ENCODE measurements around the gene KRTAP10-6. TPM values are rescaled to one million over a fixed set of nuclear protein-coding genes. Genes with fewer than 3 reads are reported as not detected.

Gene KRTAP10-6
- total RNA-seq, 5 donors from 2014 or later (not counting 1 experiment from before 2014, with no cell fraction given) = not detected

DNA sequence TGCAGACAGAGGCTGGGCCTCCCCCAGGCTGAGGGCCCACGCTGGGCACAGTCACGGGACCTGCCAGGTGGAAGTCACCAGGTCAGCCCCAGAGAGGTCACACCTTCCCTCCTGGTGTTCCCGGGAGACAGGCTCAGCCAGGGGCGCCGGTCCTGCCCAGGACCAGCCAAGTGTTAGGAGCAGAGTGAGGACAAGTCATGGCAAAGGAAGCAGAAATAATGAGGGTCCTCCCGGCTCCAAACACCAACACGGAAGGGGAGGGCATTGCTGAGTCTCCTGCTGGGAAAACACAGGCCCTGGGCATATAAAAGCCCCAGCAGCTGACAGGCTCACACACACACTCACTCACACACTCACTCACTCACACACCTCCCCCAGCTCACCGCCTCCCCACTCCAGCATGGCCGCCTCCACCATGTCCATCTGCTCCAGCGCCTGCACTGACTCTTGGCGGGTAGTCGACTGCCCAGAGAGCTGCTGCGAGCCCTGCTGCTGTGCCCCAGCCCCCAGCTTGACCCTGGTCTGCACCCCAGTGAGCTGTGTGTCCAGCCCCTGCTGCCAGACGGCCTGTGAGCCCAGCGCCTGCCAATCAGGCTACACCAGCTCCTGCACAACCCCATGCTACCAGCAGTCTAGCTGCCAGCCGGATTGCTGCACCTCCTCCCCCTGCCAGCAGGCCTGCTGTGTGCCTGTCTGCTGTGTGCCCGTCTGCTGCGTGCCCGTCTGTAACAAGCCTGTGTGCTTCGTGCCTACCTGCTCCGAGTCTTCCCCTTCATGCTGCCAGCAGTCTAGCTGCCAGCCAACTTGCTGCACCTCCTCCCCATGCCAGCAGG, 44.9 kb upstream of the KRTAP10-6 start, which contains the start of gene KRTAP10-10:
Gene KRTAP10-10, plus strand, starts transcription at position 339 of the 833 bp plus-strand sequence. Its CDS starts 62 bp downstream, at position 401.
- no peak for DNase-seq
- POLR2A ChIA-PET = no interaction called here

DNA sequence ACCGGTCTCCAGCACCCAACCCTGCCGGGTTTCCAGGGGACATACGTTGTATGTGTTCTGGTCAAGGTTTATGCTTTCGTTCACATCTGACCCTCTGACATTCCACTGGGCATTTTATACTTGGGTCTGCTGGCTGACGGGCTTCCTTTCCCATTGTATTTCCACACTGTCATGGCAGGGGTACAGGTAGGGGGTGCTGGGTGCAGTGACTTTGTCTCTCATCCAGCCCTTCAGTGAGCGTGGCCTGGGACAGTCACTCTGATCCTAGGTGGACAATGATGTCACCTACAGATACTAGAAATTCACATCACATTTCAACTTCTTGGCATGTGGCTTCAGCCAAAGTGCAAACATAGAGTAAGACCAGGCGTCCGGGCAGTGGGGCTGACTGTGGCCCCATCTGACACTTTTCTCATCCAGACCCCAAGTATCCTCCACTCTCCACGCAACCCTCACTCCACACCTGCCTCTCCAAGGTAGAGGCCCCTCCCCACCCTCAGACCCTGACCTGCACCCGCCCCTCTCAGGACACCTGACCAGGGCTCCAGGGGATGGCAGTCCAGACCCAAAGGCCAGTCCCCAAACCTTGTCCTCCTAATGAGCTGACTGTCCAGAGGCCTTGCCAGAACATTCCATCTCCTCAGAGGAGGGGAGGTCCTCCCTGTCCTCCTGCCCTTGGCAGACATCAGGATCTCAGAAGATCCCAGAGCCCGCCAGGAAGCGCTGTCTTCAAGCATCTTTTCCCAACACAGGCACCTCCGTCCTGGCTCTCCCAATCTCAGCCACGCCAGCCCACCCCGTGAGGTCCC, 44.1 kb upstream of the KRTAP10-6 start:
- H3K36me3 Mint-ChIP-seq = peaks cover 13% of the 10 kb centered on the region
- no peaks in the 10 kb centered on the region for H3K36me3 ChIP-seq (ENCODE audit: control insufficient read depth in 2 of 2, extremely low read depth in 1 of 2, insufficient read depth in 1 of 2, low read length in 1 of 2)
- no peak overlapping the region for H3K4me3 Mint-ChIP-seq
- no peaks in the 10 kb centered on the region for H3K4me1 Mint-ChIP-seq
- no peak for ATAC-seq (replicated peaks in 1 of 4)
- H3K27me3 Mint-ChIP-seq = peaks cover 0 to 11% of the 10 kb centered on the region in 2 donors
- H3K27ac Mint-ChIP-seq = no peak overlapping the region
- no peak overlapping the region for H3K27ac ChIP-seq (ENCODE audit: low read length)
- 86% methylated on average over 12 of the region's 15 CpGs for WGBS (ENCODE audit: insufficient coverage)
- peaks cover 18 to 35% (median 19%) of the 10 kb centered on the region in 3 donors for H3K9me3 Mint-ChIP-seq
- ChIA-PET POLR2A (no interaction called here), CTCF (no interaction called here)
- no peaks in the 10 kb centered on the region for H3K9me3 ChIP-seq
- no peaks in the 10 kb centered on the region for H3K4me1 ChIP-seq (ENCODE audit: control insufficient read depth in 1 of 2, extremely low read depth in 1 of 2, insufficient read depth in 2 of 2, low read length in 2 of 2)
- no peak overlapping the region for H3K4me3 ChIP-seq (ENCODE audit: control insufficient read depth in 1 of 2, extremely low read depth in 1 of 2, low read length in 1 of 2)
- peaks cover 0 to 16% of the 10 kb centered on the region in 2 experiments for H3K27me3 ChIP-seq (replicated peaks in 1 of 2; ENCODE audit: control insufficient read depth in 2 of 2, extremely low read depth in 1 of 2, insufficient read depth in 2 of 2, low read length in 1 of 2)
- peak in 1 of 35 experiments; percentile 9 for DNase-seq

More for the DNA sequence above, 44.9 kb upstream of the KRTAP10-6 start, which contains the start of gene KRTAP10-10:
- H3K4me1 ChIP-seq (ENCODE audit: control insufficient read depth in 1 of 2, extremely low read depth in 1 of 2, insufficient read depth in 2 of 2, low read length in 2 of 2) = no peaks in the 10 kb centered on the region
- no peaks in the 10 kb centered on the region for H3K36me3 ChIP-seq (ENCODE audit: control insufficient read depth in 2 of 2, extremely low read depth in 1 of 2, insufficient read depth in 1 of 2, low read length in 1 of 2)
- no peaks in the 10 kb centered on the region for H3K9me3 ChIP-seq
- H3K4me3 ChIP-seq (ENCODE audit: control insufficient read depth in 1 of 2, extremely low read depth in 1 of 2, low read length in 1 of 2) = no peak within 1 kb of the TSS
- 79% methylated on average over 6 of the region's 21 CpGs for WGBS (ENCODE audit: insufficient coverage)
- Mint-ChIP-seq H3K27me3 (peaks cover 0 to 11% of the 10 kb centered on the region in 2 donors), H3K9me3 (peaks cover 11 to 32% (median 17%) of the 10 kb centered on the region in 3 donors), H3K4me3 (no peak within 1 kb of the TSS), H3K36me3 (peaks cover 6% of the 10 kb centered on the region), H3K4me1 (no peaks in the 10 kb centered on the region), H3K27ac (peak within 1 kb of the TSS in 1 of 2 donors; percentile 42)
- H3K27me3 ChIP-seq (replicated peaks in 1 of 2; ENCODE audit: control insufficient read depth in 2 of 2, extremely low read depth in 1 of 2, insufficient read depth in 2 of 2, low read length in 1 of 2) = peaks cover 0 to 17% of the 10 kb centered on the region in 2 experiments
- no peak within 1 kb of the TSS for H3K27ac ChIP-seq (ENCODE audit: low read length)
- no peak for ATAC-seq (replicated peaks in 1 of 4)
- CTCF ChIA-PET = no interaction called here

GRCh38 chr21:44632067-44632466, 39.8 kb upstream of the KRTAP10-6 start:
- Mint-ChIP-seq H3K27me3 (no peaks in the 10 kb centered on the region), H3K9me3 (peaks cover 15 to 39% (median 26%) of the 10 kb centered on the region in 3 donors), H3K36me3 (peaks cover 23% of the 10 kb centered on the region), H3K4me1 (peaks cover 15 to 24% (median 23%) of the 10 kb centered on the region in 3 donors), H3K27ac (peak overlapping the region in 1 of 2 donors; percentile 7), H3K4me3 (no peak overlapping the region)
- POLR2A ChIA-PET = no interaction called here
- no CpG with 5 or more reads among the region's 1 CpG for WGBS (ENCODE audit: insufficient coverage)
- Histone ChIP-seq H3K9me3 (peaks cover 3% of the 10 kb centered on the region), H3K36me3 (ENCODE audit: control insufficient read depth in 2 of 2, extremely low read depth in 1 of 2, insufficient read depth in 1 of 2, low read length in 1 of 2) (no peaks in the 10 kb centered on the region), H3K4me1 (ENCODE audit: control insufficient read depth in 1 of 2, extremely low read depth in 1 of 2, insufficient read depth in 2 of 2, low read length in 2 of 2) (peaks cover 9 to 36% of the 10 kb centered on the region in 2 experiments), H3K4me3 (ENCODE audit: control insufficient read depth in 1 of 2, extremely low read depth in 1 of 2, low read length in 1 of 2) (no peak overlapping the region), H3K27ac (ENCODE audit: low read length) (no peak overlapping the region), H3K27me3 (replicated peaks in 1 of 2; ENCODE audit: control insufficient read depth in 2 of 2, extremely low read depth in 1 of 2, insufficient read depth in 2 of 2, low read length in 1 of 2) (no peaks in the 10 kb centered on the region)
- ATAC-seq (replicated peaks in 1 of 4) = no peak
- CTCF ChIA-PET = no interaction called here
- no peak for DNase-seq

GRCh38 chr21:44630440-44630839, 38.1 kb upstream of the KRTAP10-6 start:
- Mint-ChIP-seq H3K27ac (peak overlapping the region; percentile 72 to 77), H3K9me3 (peaks cover 15 to 39% (median 26%) of the 10 kb centered on the region in 3 donors), H3K36me3 (peaks cover 23% of the 10 kb centered on the region), H3K4me1 (peaks cover 15 to 32% (median 31%) of the 10 kb centered on the region in 3 donors), H3K4me3 (peak overlapping the region in 1 of 3 donors; percentile 53), H3K27me3 (no peaks in the 10 kb centered on the region)
- peak overlapping the region; percentile 72 for H3K27ac ChIP-seq (ENCODE audit: low read length)
- POLR2A ChIA-PET = no interaction called here
- H3K27me3 ChIP-seq (replicated peaks in 1 of 2; ENCODE audit: control insufficient read depth in 2 of 2, extremely low read depth in 1 of 2, insufficient read depth in 2 of 2, low read length in 1 of 2) = no peaks in the 10 kb centered on the region
- WGBS (ENCODE audit: insufficient coverage) = no CpG with 5 or more reads among the region's 2 CpGs
- no peaks in the 10 kb centered on the region for H3K36me3 ChIP-seq (ENCODE audit: control insufficient read depth in 2 of 2, extremely low read depth in 1 of 2, insufficient read depth in 1 of 2, low read length in 1 of 2)
- peaks cover 9 to 52% of the 10 kb centered on the region in 2 experiments for H3K4me1 ChIP-seq (ENCODE audit: control insufficient read depth in 1 of 2, extremely low read depth in 1 of 2, insufficient read depth in 2 of 2, low read length in 2 of 2)
- peaks cover 3% of the 10 kb centered on the region for H3K9me3 ChIP-seq
- H3K4me3 ChIP-seq (ENCODE audit: control insufficient read depth in 1 of 2, extremely low read depth in 1 of 2, low read length in 1 of 2) = peak overlapping the region in 1 of 2 donors; percentile 51
- CTCF ChIA-PET = interaction anchor here in 1 of 2 donors (0.6 kb wide), 1 partner anchor 15 kb away, joined by 3 read pairs; no protein-coding TSS in a partner anchor
- peak in 1 of 35 experiments; percentile 16 for DNase-seq
- ATAC-seq (replicated peaks in 1 of 4) = peak in 2 of 4 experiments; percentile 58 to 75

DNA sequence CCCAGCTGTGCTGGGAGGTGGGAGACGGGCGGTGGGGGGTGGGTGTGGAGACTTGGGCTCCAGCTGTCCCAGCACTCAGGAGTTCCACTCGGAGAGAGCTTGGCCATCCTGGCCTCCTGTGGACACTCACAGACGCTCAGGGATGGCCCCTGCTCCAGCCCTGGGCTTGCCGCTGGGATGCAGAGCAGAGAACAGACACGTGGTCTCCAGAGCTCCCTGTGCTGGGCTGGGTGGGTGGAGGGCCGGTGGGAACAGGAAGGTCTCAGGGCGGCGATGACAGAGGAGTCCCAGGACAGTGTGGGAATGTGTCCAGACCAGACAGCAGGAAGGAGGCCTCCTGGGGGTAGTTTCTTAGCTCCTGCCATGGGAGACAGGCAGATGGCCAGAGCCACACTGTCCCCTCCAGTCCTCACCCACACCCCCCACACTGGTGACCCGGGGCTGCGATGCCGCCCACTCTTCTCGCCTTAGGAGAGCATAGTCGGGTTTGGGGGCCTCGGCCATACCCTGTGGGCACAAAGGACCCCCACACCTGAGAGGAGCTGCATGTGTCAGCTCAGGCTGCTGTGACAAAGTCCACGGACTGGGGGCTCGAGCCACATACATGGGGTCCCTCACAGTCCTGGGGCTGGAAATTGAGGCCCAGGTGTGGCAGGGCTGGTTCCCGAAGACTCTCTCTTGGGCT, 36.5 kb upstream of the KRTAP10-6 start:
- H3K36me3 ChIP-seq (ENCODE audit: control insufficient read depth in 2 of 2, extremely low read depth in 1 of 2, insufficient read depth in 1 of 2, low read length in 1 of 2) = no peaks in the 10 kb centered on the region
- Mint-ChIP-seq H3K27me3 (no peaks in the 10 kb centered on the region), H3K4me1 (peaks cover 15 to 32% (median 31%) of the 10 kb centered on the region in 3 donors), H3K36me3 (peaks cover 27% of the 10 kb centered on the region), H3K4me3 (no peak overlapping the region), H3K27ac (no peak overlapping the region), H3K9me3 (peaks cover 25 to 50% (median 33%) of the 10 kb centered on the region in 3 donors)
- no peak overlapping the region for H3K4me3 ChIP-seq (ENCODE audit: control insufficient read depth in 1 of 2, extremely low read depth in 1 of 2, low read length in 1 of 2)
- H3K27me3 ChIP-seq (replicated peaks in 1 of 2; ENCODE audit: control insufficient read depth in 2 of 2, extremely low read depth in 1 of 2, insufficient read depth in 2 of 2, low read length in 1 of 2) = no peaks in the 10 kb centered on the region
- peaks cover 3% of the 10 kb centered on the region for H3K9me3 ChIP-seq
- peaks cover 9 to 58% of the 10 kb centered on the region in 2 experiments for H3K4me1 ChIP-seq (ENCODE audit: control insufficient read depth in 1 of 2, extremely low read depth in 1 of 2, insufficient read depth in 2 of 2, low read length in 2 of 2)
- ChIA-PET POLR2A (interaction anchor here in 1 of 2 donors (0.6 kb wide), 1 partner anchor 18 kb away, joined by 5 read pairs; no protein-coding TSS in a partner anchor), CTCF (interaction anchor here in 1 of 2 donors (0.6 kb wide), 2 partner anchors 10 to 113 kb away, joined by 3 read pairs; no protein-coding TSS in a partner anchor)
- WGBS (ENCODE audit: insufficient coverage) = 89% methylated on average over 13 of the region's 18 CpGs
- no peak overlapping the region for H3K27ac ChIP-seq (ENCODE audit: low read length)
- DNase-seq (no peak), ATAC-seq (replicated peaks in 1 of 4) (no peak)
